ACC112 (cell line): ENCODE data around the gene CFAP299.
"Not testable (repeated sequence)": the region's sequence is repeated elsewhere in the genome, so short reads cannot be mapped to it uniquely, and the experiment has no call there.

ENCODE experiments used
- H2AFZ ChIP-seq: fragments of 200-600 bp; sonication (generic); one replicate; pipeline ENCODE4 v1.6.0; 2017; ENCODE audit warnings: antibody characterized with exemption, low read length; ENCODE audit not compliant: unreplicated experiment
- H3K27ac ChIP-seq: fragments of 200-600 bp; sonication (generic); 2 replicates; pipeline ENCODE4 v1.5.1; 2014; ENCODE audit warnings: low read depth, mild to moderate bottlenecking, antibody characterized with exemption, low read length, moderate library complexity
- H3K27me3 ChIP-seq: fragments of 200-600 bp; sonication (generic); 2 replicates; pipeline ENCODE4 v1.6.1; 2014; ENCODE audit warnings: mild to moderate bottlenecking, antibody characterized with exemption, low read length, moderate library complexity, mixed read lengths; ENCODE audit not compliant: insufficient read depth
- H3K36me3 ChIP-seq: fragments of 200-600 bp; sonication (generic); 2 replicates; pipeline ENCODE4 v1.6.1; 2016; ENCODE audit warnings: mild to moderate bottlenecking, antibody characterized with exemption, low read length, moderate library complexity, mixed read lengths; ENCODE audit not compliant: insufficient read depth
- H3K4me1 ChIP-seq: fragments of 200-600 bp; sonication (generic); one replicate; pipeline ENCODE4 v1.6.1; 2016; ENCODE audit warnings: low read length, mixed read lengths; ENCODE audit not compliant: insufficient read depth, unreplicated experiment, control insufficient read depth
- H3K4me3 ChIP-seq: fragments of 200-600 bp; sonication (generic); 2 replicates; pipeline ENCODE4 v1.5.1; 2014; ENCODE audit warnings: mild to moderate bottlenecking, low read depth, low read length
- H3K79me2 ChIP-seq: fragments of 200-600 bp; sonication (generic); one replicate; pipeline ENCODE4 v1.6.0; 2016; ENCODE audit warnings: low read length; ENCODE audit not compliant: control insufficient read depth, unreplicated experiment, insufficient read depth

Gene CFAP299

GRCh38 chr4:80732010-80732409, 396.5 kb downstream of the CFAP299 start:
- Histone ChIP-seq H3K4me3 (no peak overlapping the region), H3K79me2 (no peaks in the 10 kb centered on the region), H3K4me1 (no peaks in the 10 kb centered on the region), H3K27ac (no peak overlapping the region), H3K36me3 (no peaks in the 10 kb centered on the region), H2AFZ (no peak overlapping the region), H3K27me3 (no peaks in the 10 kb centered on the region)

GRCh38 chr4:80740375-80740774, 404.8 kb downstream of the CFAP299 start:
- no peaks in the 10 kb centered on the region for H3K4me1 ChIP-seq
- H3K4me3 ChIP-seq = no peak overlapping the region
- no peaks in the 10 kb centered on the region for H3K36me3 ChIP-seq
- H2AFZ ChIP-seq = no peak overlapping the region
- H3K79me2 ChIP-seq = no peaks in the 10 kb centered on the region
- H3K27me3 ChIP-seq = no peaks in the 10 kb centered on the region
- H3K27ac ChIP-seq = no peak overlapping the region

GRCh38 chr4:80749558-80749957, 414.0 kb downstream of the CFAP299 start:
- H3K27me3 ChIP-seq, H2AFZ ChIP-seq, H3K27ac ChIP-seq: not testable (repeated sequence)

GRCh38 chr4:80751200-80751599, 415.7 kb downstream of the CFAP299 start:
- no peaks in the 10 kb centered on the region for H3K79me2 ChIP-seq
- H3K4me1 ChIP-seq = no peaks in the 10 kb centered on the region
- no peak overlapping the region for H2AFZ ChIP-seq
- no peak overlapping the region for H3K4me3 ChIP-seq
- no peak overlapping the region for H3K27ac ChIP-seq
- H3K27me3 ChIP-seq = no peaks in the 10 kb centered on the region
- H3K36me3 ChIP-seq = no peaks in the 10 kb centered on the region

More at GRCh38 chr4:80749558-80749957, 414.0 kb downstream of the CFAP299 start:
- H3K79me2 ChIP-seq, H3K4me1 ChIP-seq, H3K4me3 ChIP-seq, H3K36me3 ChIP-seq: not testable (repeated sequence)

- H3K4me3 ChIP-seq = no peak overlapping the region
- no peaks in the 10 kb centered on the region for H3K79me2 ChIP-seq
- peaks cover 5% of the 10 kb centered on the region for H3K4me1 ChIP-seq
- H3K36me3 ChIP-seq = no peaks in the 10 kb centered on the region
- no peaks in the 10 kb centered on the region for H3K27me3 ChIP-seq
- no peak overlapping the region for H3K27ac ChIP-seq
- H2AFZ ChIP-seq = no peak overlapping the region
Observed at GRCh38 chr4:80767944-80768343, 432.4 kb downstream of the CFAP299 start.

GRCh38 chr4:80776168-80776567, 440.6 kb downstream of the CFAP299 start:
- Histone ChIP-seq H3K79me2 (no peaks in the 10 kb centered on the region), H3K27me3 (no peaks in the 10 kb centered on the region), H2AFZ (no peak overlapping the region), H3K4me3 (no peak overlapping the region), H3K36me3 (no peaks in the 10 kb centered on the region), H3K4me1 (no peaks in the 10 kb centered on the region), H3K27ac (no peak overlapping the region)

GRCh38 chr4:80781431-80781830, 445.9 kb downstream of the CFAP299 start:
- Histone ChIP-seq H2AFZ (no peak overlapping the region), H3K27ac (no peak overlapping the region), H3K4me1 (no peaks in the 10 kb centered on the region), H3K4me3 (no peak overlapping the region), H3K27me3 (no peaks in the 10 kb centered on the region), H3K36me3 (no peaks in the 10 kb centered on the region), H3K79me2 (no peaks in the 10 kb centered on the region)

GRCh38 chr4:80787306-80787705, 451.8 kb downstream of the CFAP299 start:
- no peak overlapping the region for H2AFZ ChIP-seq
- H3K36me3 ChIP-seq = no peaks in the 10 kb centered on the region
- H3K27ac ChIP-seq = no peak overlapping the region
- H3K4me1 ChIP-seq = no peaks in the 10 kb centered on the region
- no peak overlapping the region for H3K4me3 ChIP-seq
- no peaks in the 10 kb centered on the region for H3K27me3 ChIP-seq
- no peaks in the 10 kb centered on the region for H3K79me2 ChIP-seq

- H3K27ac ChIP-seq = no peak overlapping the region
- no peaks in the 10 kb centered on the region for H3K79me2 ChIP-seq
- no peaks in the 10 kb centered on the region for H3K36me3 ChIP-seq
- no peaks in the 10 kb centered on the region for H3K27me3 ChIP-seq
- H3K4me3 ChIP-seq = no peak overlapping the region
- no peaks in the 10 kb centered on the region for H3K4me1 ChIP-seq
- H2AFZ ChIP-seq = no peak overlapping the region
Observed at GRCh38 chr4:80788798-80789197, 453.3 kb downstream of the CFAP299 start.

- Histone ChIP-seq H2AFZ (no peak overlapping the region), H3K27me3 (no peaks in the 10 kb centered on the region), H3K4me1 (no peaks in the 10 kb centered on the region), H3K79me2 (no peaks in the 10 kb centered on the region), H3K36me3 (no peaks in the 10 kb centered on the region), H3K4me3 (no peak overlapping the region), H3K27ac (no peak overlapping the region)
Observed at GRCh38 chr4:80790152-80790551, 454.6 kb downstream of the CFAP299 start.

- H3K27me3 ChIP-seq, H2AFZ ChIP-seq, H3K4me3 ChIP-seq: not testable (repeated sequence)
Observed at GRCh38 chr4:80793660-80794059, 458.1 kb downstream of the CFAP299 start.

More at GRCh38 chr4:80793660-80794059, 458.1 kb downstream of the CFAP299 start:
- not testable (repeated sequence) for H3K4me1 ChIP-seq, H3K79me2 ChIP-seq, H3K36me3 ChIP-seq, H3K27ac ChIP-seq
